Fibroblast of skin of back (primary cell): ENCODE measurements around the gene NBEAL1. TPM values are rescaled to one million over a fixed set of nuclear protein-coding genes. Genes with fewer than 3 reads are reported as not detected.
"Not testable (repeated sequence)": the region's sequence is repeated elsewhere in the genome, so short reads cannot be mapped to it uniquely, and the experiment has no call there.

ENCODE experiments used
- DNase-seq: peaks from one replicate; pipeline ENCODE4 v3.0.0-alpha.2; 2013
- polyA plus RNA-seq, 2 experiments: library from polyadenylated mRNA; unstranded; fragments of 120-200 nt; gene quantifications; one replicate each; pipeline ENCODE4 v1.2.1, GENCODE V29; 2013; ENCODE audit not compliant: insufficient read length in 2 of 2

NBEAL1 gene
- 4.7 TPM for polyA plus RNA-seq (2013, experiment 1 of 2; ENCODE audit: insufficient read length)
- 6.2 TPM for polyA plus RNA-seq (2013, experiment 2 of 2; ENCODE audit: insufficient read length)

DNA sequence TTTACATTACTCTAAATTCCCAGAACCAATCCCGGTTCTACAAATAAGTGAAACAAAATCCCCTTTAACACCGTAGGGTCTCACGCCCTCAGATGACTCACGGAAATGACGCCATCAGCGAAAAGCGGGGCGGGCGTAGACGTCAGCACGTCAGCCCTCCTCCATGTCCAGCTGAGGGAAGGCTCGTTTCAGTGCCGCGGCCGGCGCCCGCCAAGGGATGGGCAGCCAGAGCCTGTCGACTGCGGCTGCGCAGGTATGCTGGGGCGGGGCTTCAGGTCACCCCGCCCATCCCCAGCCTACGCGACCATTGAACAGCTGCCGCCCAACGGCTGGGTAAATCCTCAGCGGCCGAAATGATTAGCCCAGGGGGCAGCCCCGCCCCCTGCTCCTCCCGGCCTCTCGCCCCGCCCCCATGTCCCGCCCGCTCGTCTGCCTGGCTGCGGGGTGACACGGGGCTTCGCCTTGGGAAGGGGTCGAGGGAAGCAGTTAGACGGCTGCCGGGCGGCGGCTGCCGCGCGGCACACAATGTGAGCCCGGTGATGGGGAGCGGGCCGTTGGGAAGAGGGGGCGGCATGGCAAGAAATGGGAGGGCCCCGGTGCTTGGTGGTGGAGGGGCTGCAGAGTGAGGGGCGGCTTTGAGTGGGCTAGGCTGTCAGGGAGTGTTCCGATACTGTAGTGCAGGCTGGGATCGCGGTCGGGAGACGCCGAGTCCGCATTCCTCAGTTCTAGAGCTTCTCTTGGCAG lies at the start of gene NBEAL1:
TSS of gene NBEAL1 (plus strand) at position 420 of the 744 bp plus-strand sequence. CDS start 1,510 bp downstream, outside the sequence.
- DNase-seq, result peak; percentile 98

DNA sequence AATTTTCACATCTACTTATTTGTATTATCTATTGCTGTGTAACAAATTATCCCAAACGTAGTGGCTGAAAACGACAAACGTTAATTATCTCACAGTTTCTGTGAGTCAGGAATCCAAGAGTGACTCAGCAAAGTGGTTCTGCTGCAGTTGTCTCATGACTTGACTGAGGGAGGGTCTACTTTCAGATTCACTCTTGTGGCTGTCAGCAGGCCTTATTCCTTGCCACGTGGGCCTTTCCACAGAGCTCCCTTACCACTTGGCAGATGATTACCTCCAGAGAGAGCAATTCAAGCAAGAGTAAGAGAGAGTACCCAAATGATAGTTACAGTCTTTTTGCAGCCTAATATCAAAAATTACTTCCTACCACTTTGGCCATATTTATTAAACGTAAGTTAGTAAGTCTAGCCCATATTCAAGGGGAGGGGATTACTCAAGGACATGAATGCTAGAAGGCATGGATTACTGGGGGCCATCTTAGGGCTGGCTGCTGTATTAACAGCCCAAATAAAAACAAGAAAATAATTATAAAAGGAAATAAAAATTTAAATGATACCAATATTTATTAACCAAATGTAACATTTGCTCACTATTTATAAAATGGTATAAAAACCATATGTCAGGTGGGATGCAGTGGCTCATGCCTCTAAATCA lies 48.7 kb upstream of the NBEAL1 start:
- peak; percentile 41 for DNase-seq

DNA sequence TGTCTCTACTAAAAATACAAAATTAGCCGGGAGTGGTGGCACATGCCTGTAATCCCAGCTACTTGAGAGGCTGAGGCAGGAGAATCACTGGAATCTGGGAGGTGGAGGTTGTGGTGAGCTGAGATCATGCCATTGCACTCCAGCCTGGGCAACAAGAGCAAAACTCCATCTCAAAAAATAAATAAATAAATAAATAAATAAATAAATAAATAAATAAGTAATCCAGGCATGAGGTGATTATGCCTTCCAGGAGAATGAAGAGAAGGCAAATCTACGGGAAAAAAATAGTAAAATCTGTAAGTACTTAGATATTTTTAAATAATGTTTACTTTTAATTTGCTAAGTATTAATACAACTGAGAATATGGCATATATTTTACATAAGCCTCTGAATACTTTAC lies 45.3 kb upstream of the NBEAL1 start:
- DNase-seq, result not testable (repeated sequence)

DNA sequence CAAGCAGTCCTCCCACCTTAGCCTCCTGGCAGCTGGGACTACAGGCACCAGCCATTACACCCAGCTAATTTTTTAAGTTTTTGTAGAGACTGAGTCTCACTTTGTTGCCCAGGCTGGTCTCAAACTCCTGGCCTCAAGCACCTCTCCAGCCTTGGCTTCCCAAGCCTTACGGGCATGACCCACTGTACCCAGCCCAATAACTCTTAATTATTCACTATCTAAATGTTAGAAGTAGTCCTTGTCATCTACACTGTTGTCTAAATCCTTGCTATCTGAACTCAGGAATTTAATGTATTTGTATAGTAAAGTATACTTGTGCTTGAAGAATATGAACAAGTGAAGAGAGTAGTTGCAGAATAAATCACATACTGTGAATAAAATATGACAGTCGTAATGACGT lies 37.9 kb upstream of the NBEAL1 start:
- no peak for DNase-seq

DNA sequence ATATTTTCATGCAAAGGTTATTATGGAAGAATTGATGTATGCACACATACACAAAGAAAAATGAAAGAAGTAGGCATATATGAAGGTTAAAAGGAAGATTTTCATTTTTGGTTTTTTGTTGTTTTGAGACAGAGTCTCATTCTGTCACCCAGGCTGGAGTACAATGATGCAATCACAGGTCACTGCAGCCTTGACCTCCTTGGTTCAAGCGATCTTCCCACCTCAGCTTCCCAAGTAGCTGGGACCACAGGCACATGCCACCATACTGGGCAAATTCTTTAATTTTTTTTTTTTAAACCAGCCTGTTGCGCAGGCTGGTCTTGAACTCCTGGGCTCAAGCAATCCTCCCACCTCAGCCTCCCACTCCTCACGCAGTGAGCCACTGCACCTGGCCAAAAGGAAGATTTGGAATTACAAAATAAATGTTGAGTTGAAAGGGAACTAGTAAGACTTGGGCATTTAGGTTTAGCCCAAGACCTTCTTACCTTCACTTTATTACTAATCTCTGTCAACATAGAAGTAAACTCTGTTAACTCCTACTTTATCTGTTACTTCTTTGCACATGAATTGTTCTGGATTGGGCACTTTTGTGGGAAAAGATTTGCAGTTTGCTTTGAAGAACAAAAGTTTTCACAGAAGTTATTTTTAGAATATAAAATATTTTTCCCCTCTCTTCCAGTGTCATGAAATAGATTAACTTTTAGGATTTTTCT lies 31.7 kb upstream of the NBEAL1 start:
- no peak for DNase-seq

DNA sequence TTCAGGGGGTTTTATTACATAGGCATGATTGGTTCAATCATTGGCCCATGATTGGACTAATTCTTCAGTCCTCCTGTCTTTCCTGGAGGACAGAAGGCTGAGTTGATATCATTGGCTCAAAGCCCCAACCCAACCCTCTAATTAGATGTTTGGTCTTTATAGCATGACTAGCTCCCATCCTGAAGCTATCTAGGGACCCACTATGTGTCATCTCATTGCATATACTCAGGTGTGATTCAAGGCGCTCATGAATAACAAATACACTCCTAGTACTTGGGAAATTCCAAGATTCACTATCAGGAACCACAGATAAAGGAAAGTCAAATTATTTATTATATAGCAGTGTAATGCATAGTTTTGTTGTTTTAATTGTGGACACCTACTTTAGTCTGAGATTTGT lies 24.9 kb upstream of the NBEAL1 start:
- no peak for DNase-seq

DNA sequence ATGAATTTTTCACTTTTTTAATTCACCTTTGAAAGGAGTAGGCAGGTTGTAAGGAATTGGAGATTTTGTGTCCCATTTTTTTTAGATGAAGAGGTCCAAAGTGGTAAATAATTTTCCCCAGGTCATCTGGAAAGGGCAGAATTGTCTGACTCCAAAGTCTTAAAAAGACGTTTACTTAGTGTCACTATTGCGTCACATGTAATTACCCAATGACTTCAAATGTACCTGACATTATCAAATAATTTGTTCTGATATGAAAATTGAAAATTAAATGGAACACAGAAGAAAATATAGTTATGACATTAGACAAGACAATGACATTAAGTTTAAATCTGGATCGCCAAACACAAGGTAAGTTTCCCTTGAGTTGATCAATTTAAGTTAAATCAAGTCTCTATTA lies 24.2 kb upstream of the NBEAL1 start:
- no peak for DNase-seq

DNA sequence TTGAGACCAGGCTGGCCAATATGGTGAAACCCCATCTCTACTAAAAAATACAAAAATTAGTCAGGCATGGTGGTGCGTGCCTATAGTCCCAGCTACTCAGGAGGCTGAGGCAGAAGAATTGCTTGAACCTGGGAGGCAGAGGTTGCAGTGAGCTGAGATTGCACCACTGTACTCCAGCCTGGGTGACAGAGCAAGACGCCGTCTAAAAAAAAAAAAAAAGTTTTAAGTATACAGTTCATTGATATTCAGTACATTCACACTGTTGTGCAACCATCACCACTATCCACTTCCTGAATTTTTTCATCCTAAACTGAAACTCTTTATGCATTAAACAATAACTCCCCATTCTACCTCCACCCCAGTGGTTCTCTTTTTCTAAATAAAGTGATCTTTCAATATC lies 17.6 kb upstream of the NBEAL1 start:
- not testable (repeated sequence) for DNase-seq

DNA sequence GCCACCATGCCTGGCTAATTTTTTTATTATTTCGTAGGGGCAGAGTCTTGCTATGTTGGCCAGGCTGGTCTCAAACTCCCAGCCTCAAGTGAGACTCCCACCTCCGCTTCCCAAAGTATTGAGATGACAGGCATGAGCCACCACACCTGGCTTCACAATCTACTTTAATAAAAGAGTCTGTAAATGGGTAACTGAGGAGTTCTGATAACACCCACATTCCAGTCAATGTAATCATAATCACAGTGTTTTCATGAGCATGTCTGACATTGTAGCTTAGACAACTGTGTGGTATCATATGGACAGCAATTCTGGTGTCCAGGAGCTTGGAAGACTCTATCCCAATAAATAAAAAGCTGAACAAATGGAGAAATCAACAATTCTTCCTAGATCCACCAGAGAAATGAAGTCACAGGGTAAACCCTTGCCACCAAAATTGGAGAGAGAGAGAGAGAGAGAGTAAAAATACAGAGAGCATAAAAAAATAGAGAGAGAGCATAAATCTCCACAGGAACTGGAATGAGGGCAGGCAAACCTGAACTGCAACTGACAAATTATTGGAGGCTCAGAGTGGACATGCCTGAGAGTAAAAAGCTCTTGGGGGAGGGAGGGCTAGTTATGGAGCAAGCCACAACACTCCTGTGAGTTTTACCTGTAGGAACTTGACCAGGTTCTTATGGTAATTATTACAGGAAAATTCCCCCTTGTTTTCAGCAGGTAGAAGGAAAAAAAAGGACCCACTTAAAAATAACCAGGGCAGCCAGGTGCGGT lies 12.4 kb upstream of the NBEAL1 start:
- DNase-seq, result no peak

DNA sequence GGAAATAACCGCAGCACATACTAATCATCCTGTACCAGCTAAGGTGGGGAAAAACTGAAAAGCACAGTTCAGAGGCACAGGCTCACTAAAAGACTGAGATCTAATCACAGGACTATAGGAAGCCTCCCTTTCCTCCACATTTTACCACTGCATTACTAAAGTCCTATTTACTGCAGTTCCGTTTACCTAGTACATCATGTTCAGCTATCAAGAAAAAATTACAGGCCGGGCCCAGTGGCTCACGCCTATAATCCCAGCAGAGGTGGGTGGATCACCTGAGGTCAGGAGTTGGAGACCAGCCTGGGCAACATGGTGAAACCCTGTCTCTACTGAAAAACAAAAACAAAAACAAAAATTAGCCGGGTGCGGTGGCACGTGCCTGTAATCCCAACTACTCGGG lies 11.0 kb upstream of the NBEAL1 start:
- no peak for DNase-seq

DNA sequence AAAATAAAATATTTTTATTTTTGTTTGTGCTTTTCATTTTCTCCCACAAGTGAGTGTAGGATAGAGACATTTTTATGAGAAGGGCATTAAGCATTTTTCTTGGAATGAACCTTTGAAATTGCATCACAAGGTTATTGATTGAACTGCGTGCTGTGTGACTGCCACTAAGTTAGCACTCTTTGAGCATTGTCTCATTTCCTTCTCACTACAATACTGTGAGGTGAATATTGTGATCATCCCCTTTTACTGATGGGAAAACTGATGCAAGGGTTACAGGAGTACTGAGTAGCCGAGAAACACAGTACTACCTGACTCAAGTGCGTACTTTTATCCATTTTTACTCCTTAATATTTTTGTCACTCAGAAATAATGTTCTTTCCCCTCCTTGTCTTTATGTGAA lies 2.0 kb downstream of the NBEAL1 start:
- no peak for DNase-seq

DNA sequence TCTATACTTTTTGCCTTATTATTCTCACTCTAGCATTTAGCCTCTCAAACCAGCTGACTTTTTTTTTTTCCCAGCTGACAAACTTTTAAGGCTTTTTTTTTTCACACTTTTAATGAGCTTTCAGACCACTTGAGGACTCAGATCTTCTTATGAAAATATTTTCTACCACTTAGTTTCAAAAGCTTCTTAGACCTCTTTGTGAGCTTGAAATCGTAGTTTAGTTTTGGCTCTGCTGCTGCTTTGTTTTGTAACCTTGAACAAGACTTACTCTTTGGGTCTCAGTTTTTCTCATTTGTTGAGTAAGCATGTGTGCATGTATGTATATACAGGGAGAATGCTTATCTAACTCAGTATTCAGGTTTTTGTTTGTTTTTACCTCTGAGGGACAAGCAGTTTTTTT lies 3.5 kb downstream of the NBEAL1 start:
- DNase-seq, result no peak

DNA sequence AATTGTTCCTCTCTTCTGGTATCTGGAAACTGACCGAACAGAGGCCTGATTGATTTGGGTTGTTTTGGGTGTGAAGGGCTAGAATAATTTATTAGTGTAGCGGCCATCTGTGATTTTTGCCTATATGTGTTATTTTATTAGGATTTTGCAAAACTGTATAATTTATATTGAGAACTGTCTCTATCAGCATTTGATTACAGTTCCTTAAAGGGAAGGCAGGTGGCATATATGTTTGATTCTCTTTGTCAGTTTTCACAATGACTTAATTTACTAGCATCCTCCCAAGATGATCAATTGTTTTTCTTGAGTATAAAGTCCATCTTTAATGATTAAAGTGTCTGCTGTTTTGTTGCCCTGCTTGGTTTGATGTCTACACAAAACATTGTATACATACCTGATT lies 4.5 kb downstream of the NBEAL1 start:
- no peak for DNase-seq

DNA sequence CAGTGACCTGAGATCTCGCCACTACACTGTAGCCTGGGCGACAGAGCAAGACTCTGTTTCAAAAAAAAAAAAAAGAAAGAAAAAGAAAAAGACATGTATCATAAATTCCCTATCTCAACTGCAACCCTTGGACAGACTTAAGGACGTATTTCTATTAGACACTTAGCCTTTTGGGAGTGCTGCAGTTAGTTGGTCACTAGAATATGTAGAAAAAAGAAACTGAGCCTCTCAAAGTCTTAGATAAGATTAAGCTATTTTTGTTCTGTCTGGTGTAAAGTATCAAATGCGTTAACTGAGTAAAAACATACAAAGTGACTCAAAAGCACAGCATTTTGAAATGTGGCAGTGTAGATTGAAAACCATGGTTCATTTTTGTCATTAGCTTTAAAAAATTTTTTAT lies 7.3 kb downstream of the NBEAL1 start:
- DNase-seq, result no peak

DNA sequence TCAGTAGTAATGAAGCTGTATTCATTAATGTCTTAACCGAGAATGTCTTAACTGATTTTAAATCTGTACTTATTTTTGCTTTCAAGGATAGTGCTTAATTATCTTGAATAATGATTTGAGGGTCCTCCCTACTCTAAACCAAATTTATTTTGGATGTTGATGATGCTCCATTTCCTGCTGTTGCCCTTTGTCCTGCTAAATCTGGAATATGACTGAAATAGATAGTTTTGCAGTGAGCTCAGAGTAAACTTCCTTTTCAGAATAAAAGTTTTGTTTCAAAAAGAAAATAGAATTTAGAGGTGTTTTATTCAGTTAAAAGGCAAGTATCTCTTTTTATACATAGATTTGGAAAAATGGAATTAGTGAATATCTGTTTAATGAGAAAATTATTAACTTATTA lies 8.1 kb downstream of the NBEAL1 start:
- peak; percentile 53 for DNase-seq

DNA sequence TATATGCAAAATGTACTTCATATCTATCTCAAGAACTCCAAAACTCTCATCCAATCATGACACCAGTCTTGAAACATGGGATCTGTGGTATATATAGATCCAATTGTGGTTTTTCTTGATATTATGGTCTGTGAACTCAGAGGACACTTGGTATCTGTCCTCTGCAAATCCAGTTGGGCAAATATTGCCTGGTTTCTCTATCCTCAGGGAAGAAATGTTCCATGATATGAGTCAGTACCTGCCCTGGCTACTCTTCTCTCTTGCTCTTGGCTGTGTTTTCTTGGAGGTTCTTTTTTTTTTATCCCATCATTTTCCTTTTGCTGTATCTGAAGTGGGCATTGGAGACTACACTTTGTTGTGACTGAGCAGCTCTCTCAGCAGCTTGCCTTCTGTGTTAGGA lies 10.9 kb downstream of the NBEAL1 start:
- peak; percentile 5 for DNase-seq

DNA sequence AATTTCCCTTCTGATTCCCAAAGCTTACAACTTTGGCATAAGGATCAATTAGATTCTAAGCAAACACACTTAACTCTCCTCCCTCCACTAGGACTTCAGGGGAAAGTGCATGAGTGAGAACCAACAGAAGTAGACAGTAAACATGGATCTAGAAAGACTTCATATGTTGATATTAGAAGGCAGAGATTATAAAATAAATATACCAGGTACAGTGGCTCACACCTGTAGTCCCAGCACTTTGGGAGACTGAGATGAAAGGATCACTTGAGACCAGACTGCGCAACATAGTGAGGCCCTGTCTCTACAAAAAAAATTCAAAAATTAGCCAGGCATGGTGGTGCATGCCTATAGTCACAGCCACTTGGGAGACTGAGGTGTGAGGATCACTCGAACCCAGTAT lies 15.9 kb downstream of the NBEAL1 start:
- DNase-seq, result no peak

DNA sequence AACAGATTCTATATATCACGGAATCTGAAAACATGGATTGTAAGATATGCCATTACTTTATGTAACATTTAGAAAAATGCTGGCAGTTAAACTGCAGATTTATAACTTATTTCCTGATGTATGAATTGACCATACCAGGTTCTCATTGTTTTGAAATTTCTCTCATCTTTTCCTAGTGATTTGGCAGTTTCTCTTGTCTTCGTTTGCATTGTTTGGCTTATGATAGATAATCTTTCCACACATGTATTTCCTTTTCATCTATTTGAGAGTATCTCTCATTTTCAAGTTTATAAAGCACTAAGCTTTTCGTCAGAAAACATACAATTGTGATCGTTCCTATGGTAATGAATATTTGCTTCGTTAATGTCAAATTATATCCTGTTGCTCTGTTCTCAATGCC lies 16.3 kb downstream of the NBEAL1 start:
- DNase-seq, result no peak

DNA sequence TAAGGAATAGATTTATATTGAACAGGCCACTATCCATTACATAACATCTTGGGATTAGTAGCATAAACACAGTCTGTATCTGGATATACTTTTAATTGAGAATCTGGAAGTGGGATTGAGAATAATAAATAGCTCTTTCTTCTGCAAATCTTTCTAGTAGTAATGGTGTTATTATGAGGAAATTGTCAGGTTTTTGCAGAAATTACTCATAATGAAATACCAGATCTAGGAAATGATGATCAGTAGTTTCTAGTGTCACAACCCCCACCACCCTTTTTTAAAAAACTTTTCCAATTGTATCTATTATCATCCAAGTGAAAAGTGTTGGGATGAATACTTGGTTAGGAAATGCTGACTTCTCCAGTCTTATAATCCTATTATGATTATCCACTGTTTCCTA lies 18.7 kb downstream of the NBEAL1 start:
- DNase-seq, result no peak

DNA sequence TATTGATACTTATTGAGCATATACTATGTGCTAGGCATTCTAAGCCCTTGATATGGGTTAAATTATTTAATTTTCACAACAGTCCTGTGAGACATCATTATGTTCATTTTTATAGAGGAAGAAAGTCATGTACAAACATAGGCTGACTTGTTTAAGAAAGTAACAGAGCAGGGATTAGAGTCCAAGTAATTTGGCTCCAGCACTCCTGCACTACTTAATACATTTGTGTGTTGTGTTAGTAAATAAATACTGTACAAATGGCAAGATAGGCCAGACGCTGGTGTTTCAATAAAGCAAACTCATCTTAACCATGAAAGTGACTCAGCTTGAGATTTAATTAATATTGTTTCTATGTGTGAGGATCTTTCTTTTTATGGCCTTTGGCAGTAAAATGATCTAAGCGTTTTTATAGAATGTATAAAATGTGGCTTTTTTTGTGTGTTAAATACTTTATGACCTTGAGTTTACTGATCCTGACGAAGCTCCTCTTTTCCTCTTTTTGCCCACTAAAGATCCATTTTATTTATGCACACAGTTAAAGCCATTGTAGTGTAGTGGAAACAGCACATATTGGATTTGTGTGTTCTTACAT lies 21.3 kb downstream of the NBEAL1 start:
- DNase-seq, result no peak

DNA sequence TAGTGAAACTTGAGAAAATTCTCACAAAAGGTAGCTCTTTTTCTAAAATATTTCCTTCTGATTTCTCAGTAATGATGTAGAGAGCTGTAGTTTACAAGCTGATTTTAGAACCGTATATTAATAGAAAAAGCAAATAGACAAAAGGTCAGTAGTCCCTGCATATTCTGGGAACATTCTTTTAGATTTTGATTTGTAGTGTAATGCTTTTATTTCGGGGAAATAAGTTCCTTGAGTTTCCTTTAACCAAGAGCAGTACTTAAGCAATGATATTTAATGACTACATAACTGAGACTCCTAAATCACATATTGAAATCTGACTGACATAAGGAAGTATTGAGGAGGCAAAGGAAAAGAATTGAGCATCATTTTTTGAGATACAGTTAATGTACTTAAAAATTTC lies 22.4 kb downstream of the NBEAL1 start:
- no peak for DNase-seq

DNA sequence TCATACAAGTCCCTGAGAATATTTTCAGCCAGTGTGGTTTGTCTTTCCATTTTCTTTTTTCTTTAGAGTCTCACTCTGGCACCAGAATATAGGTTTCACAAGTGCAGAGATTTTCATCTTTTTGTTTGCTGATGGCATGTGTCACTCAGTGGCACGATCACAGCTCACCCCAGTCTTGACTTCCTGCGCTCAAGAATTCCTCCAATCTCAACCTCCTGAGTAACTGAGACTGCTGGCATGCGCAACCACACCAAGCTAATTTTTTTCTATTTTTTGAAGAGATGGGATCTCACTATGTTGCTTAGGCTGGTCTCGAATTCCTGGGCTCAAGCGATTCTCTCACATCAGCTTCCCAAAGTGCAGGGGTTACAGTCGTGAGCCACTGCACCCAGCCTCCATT lies 23.9 kb downstream of the NBEAL1 start:
- DNase-seq, result no peak
